Activated T-cell treated with anti-CD3 and anti-CD28 coated beads for 48 hours (primary cell): Measurements from ENCODE around the gene TAS2R31.

Source experiments
- DNase-seq: peaks from one replicate; pipeline ENCODE4 v3.0.0-alpha.2; 2020; ENCODE audit warnings: low read depth

TAS2R31 gene

DNA sequence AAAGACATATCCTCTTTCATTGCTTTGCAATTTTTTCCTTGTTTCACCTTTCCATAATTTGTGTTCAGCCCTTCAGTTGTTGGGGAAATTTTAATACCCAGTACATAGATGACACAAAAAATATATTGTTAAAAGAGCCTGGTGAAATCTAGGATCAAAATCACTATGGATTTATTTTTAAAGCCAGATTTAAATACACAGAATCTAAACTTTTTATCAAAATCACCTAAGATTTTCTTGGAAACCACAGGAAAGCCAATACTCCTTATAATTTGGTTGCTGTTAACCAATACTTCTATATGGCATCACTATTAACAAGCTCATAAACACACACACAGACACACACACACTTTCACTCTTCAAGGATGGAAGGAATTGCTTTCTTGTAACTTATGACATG lies 33.0 kb downstream of the TAS2R31 start, which contains the start of gene TAS2R20:
Gene TAS2R20 (minus strand): TSS at position 101 of the 400 bp plus-strand sequence. CDS start 429 bp downstream, outside the sequence.
- DNase-seq: no peak

DNA sequence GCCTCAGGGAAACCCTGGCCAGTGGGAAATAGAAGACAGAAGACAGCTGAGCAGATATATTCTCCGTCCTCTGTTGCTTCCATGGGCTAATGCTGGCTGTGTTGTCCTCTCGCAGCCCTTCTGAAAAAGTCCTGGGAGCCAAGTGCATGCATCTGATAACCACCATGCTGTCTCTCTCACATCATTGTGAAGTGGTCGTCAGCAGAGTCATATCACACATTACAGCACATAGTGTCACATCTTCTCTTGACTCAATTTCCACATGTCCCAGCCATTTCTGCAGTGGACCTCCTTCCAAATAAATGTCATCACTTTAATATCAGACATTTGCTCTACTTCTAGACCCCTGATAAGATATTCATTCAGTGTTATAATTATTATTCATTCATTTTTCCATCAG lies 36.9 kb downstream of the TAS2R31 start:
- DNase-seq: no peak

DNA sequence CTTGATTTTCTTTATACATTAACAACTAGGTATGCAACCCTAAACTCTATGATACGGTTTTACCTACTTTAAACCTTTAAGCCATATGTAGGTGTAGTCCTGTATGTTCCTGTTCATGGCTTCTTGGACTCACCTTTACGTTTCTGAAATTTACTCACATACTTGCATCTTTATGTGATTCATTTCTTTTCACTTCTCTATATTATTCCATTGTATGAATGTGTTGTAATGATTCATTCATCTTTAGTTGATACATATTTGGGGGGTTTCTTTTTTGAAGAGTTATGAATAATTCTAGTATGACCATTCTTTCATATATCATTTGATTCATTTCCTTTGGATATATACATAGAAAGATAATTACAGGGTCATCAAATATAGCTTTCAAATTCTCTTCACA lies 42.1 kb downstream of the TAS2R31 start:
- no peak for DNase-seq

DNA sequence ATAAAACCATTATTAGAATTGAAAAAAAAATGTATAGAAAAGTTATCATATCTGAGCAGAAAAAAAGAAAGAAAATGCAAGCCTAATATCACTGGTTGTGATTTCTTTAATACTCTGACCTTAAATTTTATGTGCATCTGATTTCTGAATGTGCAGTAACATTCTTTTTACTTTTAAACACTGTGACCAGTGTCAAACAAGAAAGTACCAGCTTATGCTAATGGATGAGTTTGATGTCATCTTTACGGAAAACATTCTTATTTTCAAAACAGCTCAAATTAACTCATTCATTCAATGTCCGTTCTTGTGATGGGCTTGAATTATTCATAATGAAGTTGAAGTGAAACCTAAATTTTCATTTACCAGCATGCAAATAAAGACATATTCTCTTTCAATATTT lies 44.4 kb downstream of the TAS2R31 start, which contains the start of gene TAS2R50:
Gene TAS2R50 (minus strand): TSS at position 101 of the 400 bp plus-strand sequence. CDS start 52 bp downstream, at position 49.
- no peak for DNase-seq

DNA sequence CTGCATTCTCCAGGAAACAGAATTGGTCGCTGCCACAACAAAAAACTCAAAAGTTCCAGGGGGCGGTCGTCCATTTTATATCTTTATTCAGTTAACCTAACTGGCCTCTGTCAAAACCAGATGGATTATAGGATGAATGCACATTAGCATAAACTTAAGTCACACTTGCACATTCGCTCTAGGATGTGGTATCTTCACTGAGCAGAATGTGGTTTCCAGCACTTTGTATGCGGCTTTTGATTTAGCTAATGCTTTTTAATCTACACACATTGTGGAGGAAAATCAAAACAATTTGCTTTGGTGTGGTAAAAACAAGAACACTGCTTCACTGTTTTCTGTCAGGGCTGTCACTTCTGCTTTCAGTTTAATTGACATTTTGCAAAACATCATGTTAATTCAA lies 49.0 kb downstream of the TAS2R31 start:
- no peak for DNase-seq
